ENCODE data around the gene CD300A. TPM values are rescaled to one million over a fixed set of nuclear protein-coding genes. Genes with fewer than 3 reads are reported as not detected.
A peak's percentile ranks its signal among the peaks of the same experiment; 100 is the strongest.

CD300A gene
- total RNA-seq, 1 experiment from 2014 or later, result not detected

DNA sequence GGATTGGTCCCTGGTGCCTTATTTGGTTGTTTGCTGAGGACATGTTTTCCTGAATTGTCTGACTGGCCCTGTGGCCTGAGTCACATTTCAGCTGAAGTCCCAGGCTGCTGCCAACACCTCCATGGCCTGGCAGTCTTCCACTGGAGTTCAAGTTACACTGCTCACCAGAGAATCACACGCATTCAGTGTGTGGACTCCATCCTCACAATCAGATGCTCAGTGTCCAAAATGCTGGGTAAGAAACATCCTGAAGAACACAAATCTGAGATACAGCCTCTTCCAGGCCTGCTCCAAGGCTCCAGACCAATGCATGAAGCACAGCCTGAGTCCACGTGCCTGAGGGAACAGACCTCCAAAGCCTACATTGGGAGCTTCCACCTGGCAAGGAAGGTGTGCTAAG lies 45.6 kb downstream of the CD300A start:
- H3K4me3 Mint-ChIP-seq (ENCODE audit: unreplicated experiment), result no peak overlapping the region
- peaks cover 19% of the 10 kb centered on the region for H3K36me3 Mint-ChIP-seq (ENCODE audit: insufficient read depth, unreplicated experiment)
- ChIA-PET POLR2A (interaction anchor here (0.6 to 1.7 kb wide), 3 partner anchors 9 to 57 kb away, joined by 3 to 5 read pairs (median 3); no protein-coding TSS in a partner anchor), CTCF (interaction anchor here (0.7 to 1.6 kb wide), 3 partner anchors 12 to 144 kb away, joined by 3 to 4 read pairs (median 4); no protein-coding TSS in a partner anchor)
- H3K9me3 Mint-ChIP-seq (ENCODE audit: unreplicated experiment), result peaks cover 9% of the 10 kb centered on the region
- BruUV-seq (replicated peaks), result no TSS peak
- no peaks in the 10 kb centered on the region for H3K27me3 Mint-ChIP-seq (ENCODE audit: insufficient read depth, unreplicated experiment)
- no peak overlapping the region for H3K27ac Mint-ChIP-seq (ENCODE audit: low read depth, unreplicated experiment)
- peak; percentile 62 for DNase-seq (ENCODE audit: unreplicated experiment)
- TF ChIP-seq, protein P1, sequence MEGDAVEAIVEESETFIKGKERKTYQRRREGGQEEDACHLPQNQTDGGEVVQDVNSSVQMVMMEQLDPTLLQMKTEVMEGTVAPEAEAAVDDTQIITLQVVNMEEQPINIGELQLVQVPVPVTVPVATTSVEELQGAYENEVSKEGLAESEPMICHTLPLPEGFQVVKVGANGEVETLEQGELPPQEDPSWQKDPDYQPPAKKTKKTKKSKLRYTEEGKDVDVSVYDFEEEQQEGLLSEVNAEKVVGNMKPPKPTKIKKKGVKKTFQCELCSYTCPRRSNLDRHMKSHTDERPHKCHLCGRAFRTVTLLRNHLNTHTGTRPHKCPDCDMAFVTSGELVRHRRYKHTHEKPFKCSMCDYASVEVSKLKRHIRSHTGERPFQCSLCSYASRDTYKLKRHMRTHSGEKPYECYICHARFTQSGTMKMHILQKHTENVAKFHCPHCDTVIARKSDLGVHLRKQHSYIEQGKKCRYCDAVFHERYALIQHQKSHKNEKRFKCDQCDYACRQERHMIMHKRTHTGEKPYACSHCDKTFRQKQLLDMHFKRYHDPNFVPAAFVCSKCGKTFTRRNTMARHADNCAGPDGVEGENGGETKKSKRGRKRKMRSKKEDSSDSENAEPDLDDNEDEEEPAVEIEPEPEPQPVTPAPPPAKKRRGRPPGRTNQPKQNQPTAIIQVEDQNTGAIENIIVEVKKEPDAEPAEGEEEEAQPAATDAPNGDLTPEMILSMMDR (IDR thresholded peaks at IDR 0.05; ENCODE audit: unreplicated experiment), result no peak
- H3K4me1 Mint-ChIP-seq (ENCODE audit: insufficient read depth, unreplicated experiment), result peaks cover 5% of the 10 kb centered on the region
- intact Hi-C loops (cut with micrococcal nuclease), result no loop called here

DNA sequence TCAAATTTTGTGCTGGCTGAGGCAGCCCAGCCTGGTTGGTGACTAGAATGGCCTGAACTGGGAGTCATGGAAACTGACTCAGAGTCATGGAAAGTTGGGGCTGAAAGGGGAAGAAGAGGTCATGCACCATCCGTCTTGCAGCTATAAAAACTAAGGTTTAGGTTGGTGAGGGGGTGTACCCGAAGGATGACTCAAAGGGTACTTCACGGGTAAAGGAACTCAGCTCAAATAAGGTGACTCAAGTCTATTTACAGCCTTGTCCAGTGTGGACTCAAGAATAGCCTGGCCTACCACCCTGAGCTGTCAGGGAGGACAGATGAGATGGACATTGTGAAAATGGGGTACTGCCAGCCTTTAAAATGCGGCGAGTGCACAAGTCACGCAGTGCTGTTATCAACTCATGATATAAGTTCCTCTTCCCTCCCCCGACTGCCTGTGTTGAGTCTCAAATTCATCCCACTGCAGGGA lies 46.2 kb downstream of the CD300A start:
- Mint-ChIP-seq H3K4me3 (ENCODE audit: unreplicated experiment) (no peak overlapping the region), H3K27ac (ENCODE audit: low read depth, unreplicated experiment) (no peak overlapping the region), H3K36me3 (ENCODE audit: insufficient read depth, unreplicated experiment) (peaks cover 19% of the 10 kb centered on the region), H3K4me1 (ENCODE audit: insufficient read depth, unreplicated experiment) (peaks cover 5% of the 10 kb centered on the region), H3K27me3 (ENCODE audit: insufficient read depth, unreplicated experiment) (no peaks in the 10 kb centered on the region), H3K9me3 (ENCODE audit: unreplicated experiment) (peaks cover 9% of the 10 kb centered on the region)
- ChIA-PET POLR2A (interaction anchor here (0.6 to 1.7 kb wide), 2 partner anchors 8 to 13 kb away, joined by 3 to 5 read pairs; no protein-coding TSS in a partner anchor), CTCF (interaction anchor here (0.7 to 1.6 kb wide), 3 partner anchors 13 to 145 kb away, joined by 3 to 4 read pairs (median 4); no protein-coding TSS in a partner anchor)
- TF ChIP-seq, protein P1 (IDR thresholded peaks at IDR 0.05; ENCODE audit: unreplicated experiment), result no peak
- intact Hi-C loops (cut with micrococcal nuclease), result no loop called here
- BruUV-seq (replicated peaks), result no TSS peak
- DNase-seq (ENCODE audit: unreplicated experiment), result peak; percentile 68

DNA sequence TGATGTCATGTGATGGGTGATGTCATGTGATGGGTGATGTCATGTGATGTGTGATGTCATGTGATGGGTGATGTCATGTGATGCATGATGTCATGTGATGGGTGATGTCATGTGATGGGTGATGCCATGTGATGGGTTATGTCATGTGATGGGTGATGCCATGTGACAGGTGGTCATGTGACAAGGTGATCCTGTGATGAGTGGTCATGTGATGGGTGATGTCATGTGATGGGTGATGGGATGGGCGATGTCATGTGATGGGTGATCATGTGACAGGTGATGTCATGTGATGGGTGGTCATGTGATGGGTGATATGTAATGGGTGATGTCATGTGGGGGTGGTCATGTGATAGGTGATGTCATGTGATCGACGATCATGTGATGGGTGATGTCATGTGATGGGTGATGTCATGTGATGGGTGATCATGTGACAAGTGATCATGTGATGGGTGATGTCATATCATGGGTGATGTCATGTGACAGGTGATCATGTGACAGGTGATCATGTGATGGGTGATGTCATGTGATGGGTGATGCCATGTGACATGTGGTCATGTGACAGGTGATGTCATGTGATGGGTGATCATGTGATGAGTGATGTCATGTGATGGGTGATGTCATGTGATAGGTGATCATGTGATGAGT lies 47.7 kb downstream of the CD300A start:
- Mint-ChIP-seq H3K4me1 (ENCODE audit: insufficient read depth, unreplicated experiment) (peaks cover 5% of the 10 kb centered on the region), H3K4me3 (ENCODE audit: unreplicated experiment) (no peak overlapping the region), H3K27ac (ENCODE audit: low read depth, unreplicated experiment) (peak overlapping the region; percentile 88), H3K9me3 (ENCODE audit: unreplicated experiment) (peaks cover 9% of the 10 kb centered on the region), H3K36me3 (ENCODE audit: insufficient read depth, unreplicated experiment) (peaks cover 19% of the 10 kb centered on the region), H3K27me3 (ENCODE audit: insufficient read depth, unreplicated experiment) (no peaks in the 10 kb centered on the region)
- BruUV-seq (replicated peaks), result no TSS peak
- intact Hi-C loops (cut with micrococcal nuclease), result no loop called here
- ChIA-PET POLR2A (interaction anchor here (0.8 kb wide), 1 partner anchor 72 kb away, joined by 3 read pairs; no protein-coding TSS in a partner anchor), CTCF (no interaction called here)
- TF ChIP-seq, protein P1 (IDR thresholded peaks at IDR 0.05; ENCODE audit: unreplicated experiment), result no peak
- DNase-seq (ENCODE audit: unreplicated experiment), result peak; percentile 60

DNA sequence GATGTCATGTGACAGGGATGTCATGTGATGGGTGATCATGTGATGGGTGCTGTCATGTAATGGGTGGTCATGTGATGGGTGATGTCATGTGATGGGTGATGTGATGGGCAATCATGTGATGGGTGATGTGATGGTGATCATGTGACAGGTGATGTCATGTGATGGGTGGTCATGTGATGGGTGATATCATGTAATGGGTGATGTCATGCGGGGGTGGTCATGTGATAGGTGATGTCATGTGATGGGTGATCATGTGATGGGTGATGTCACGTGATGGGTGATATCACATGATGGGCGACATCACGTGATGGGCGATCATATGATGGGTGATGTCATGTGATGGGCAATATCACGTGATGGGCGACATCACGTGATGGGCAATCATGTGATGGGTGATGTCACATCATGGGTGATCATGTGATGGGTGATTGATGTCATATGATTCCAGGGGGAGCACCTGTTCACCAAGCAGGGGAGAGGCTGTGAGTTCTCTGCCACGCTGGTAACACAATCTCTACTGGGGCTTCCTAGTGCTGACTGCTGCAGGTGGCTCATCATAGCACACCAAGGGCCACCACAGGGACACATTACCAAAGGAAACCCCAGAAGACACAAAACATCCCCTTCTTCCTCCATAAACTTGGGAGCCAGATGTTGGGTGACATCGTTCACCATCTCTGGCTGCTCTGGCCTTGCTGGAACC lies 48.3 kb downstream of the CD300A start:
- Mint-ChIP-seq H3K36me3 (ENCODE audit: insufficient read depth, unreplicated experiment) (peaks cover 19% of the 10 kb centered on the region), H3K9me3 (ENCODE audit: unreplicated experiment) (peaks cover 9% of the 10 kb centered on the region), H3K4me1 (ENCODE audit: insufficient read depth, unreplicated experiment) (peaks cover 5% of the 10 kb centered on the region), H3K27me3 (ENCODE audit: insufficient read depth, unreplicated experiment) (no peaks in the 10 kb centered on the region), H3K4me3 (ENCODE audit: unreplicated experiment) (no peak overlapping the region), H3K27ac (ENCODE audit: low read depth, unreplicated experiment) (peak overlapping the region; percentile 88)
- ChIA-PET CTCF (no interaction called here), POLR2A (interaction anchor here (1.2 kb wide), 1 partner anchor 13 kb away, joined by 4 read pairs; no protein-coding TSS in a partner anchor)
- TF ChIP-seq, protein P1 (IDR thresholded peaks at IDR 0.05; ENCODE audit: unreplicated experiment), result no peak
- DNase-seq (ENCODE audit: unreplicated experiment), result no peak
- intact Hi-C loops (cut with micrococcal nuclease), result no loop called here
- no TSS peak for BruUV-seq (replicated peaks)
